ENCODE data around the gene QRICH2. TPM values are rescaled to one million over a fixed set of nuclear protein-coding genes. Genes with fewer than 3 reads are reported as not detected.

The QRICH2 gene
- total and polyA plus RNA-seq, 2 of the 4 experiments (the other 2 are of a cell fraction), result 4.3 to 4.8 TPM

DNA sequence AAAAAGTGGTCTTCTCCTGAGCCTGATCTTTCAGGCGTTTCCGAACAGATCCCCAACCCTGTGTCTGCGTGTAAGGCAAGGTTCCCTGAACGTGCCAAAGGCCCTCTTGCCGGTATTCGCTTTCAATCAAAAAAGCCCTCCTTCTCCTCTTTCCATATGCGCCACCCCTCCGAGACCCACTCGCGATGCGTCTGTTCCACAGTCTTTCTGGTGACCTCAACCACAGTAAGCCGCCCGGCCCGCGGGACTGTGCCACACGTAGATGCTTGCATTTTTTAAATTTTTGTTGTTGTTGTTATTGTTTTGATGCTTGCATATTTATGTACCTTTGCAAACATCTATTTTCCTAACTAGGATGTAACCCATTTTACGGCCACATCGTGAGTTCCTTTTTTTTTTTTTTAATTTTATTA lies 46.2 kb upstream of the QRICH2 start:
- H4K91ac ChIP-seq (ENCODE audit: insufficient read depth, low read depth, low read length), result peak overlapping the region; percentile 69; the same call in 1 of the 2 replicates
- intact Hi-C loops (cut with micrococcal nuclease) (loop anchor here (1.0 kb wide), 1 partner anchor 31 kb away; no protein-coding TSS in a partner anchor), dilution Hi-C loops (cut with HindIII; ENCODE audit: low sequenced_read_pairs, unreplicated experiment) (no loop called here), in situ Hi-C loops (cut with MboI; ENCODE audit: low sequenced_read_pairs) (no loop called here)
- H3K23ac ChIP-seq (ENCODE audit: low read depth, low read length), result peak overlapping the region; percentile 61; the same call in 1 of the 2 replicates
- no peaks in the 10 kb centered on the region for H3K27me3 ChIP-seq (ENCODE audit: control insufficient read depth, insufficient read depth, low read length)
- peak overlapping the region; percentile 94 for H3K4me2 ChIP-seq (ENCODE audit: low read depth, low read length)
- TF ChIP-seq RAD21 (IDR thresholded peaks at IDR 0.05; ENCODE audit: low read length) (no peak), MXI1 (IDR thresholded peaks at IDR 0.05; ENCODE audit: borderline replicate concordance, low read depth, low read length) (no peak), NFE2L2 (IDR thresholded peaks at IDR 0.05; ENCODE audit: low read depth, low read length) (no peak), SMC3 (IDR thresholded peaks at IDR 0.05; ENCODE audit: low read depth, low read length) (no peak), RCOR1 (IDR thresholded peaks at IDR 0.05; ENCODE audit: insufficient replicate concordance, low read length) (no peak), MAFK (IDR thresholded peaks at IDR 0.05; ENCODE audit: low read depth, low read length) (no peak)
- H4K5ac ChIP-seq (ENCODE audit: low read depth, low read length), result no peak overlapping the region; the same call in 1 of the 2 replicates
- no peak overlapping the region for H2BK20ac ChIP-seq (ENCODE audit: low read depth, low read length)
- H3K79me1 ChIP-seq (ENCODE audit: low read depth in 1 of 2, low read length in 2 of 2), result peaks cover 4 to 31% of the 10 kb centered on the region in 2 experiments; a peak in 3 of 4 replicates
- POLR2A ChIA-PET (ENCODE audit: unreplicated experiment), result no interaction called here
- DNase-seq (no peak), ATAC-seq (ENCODE audit: low read depth) (no peak)
- H2BK15ac ChIP-seq (ENCODE audit: low read depth, low read length), result peak overlapping the region; percentile 59; the same call in 1 of the 3 replicates
- CTCF ChIA-PET, result interaction anchor here (0.6 to 1.5 kb wide), 3 partner anchors 15 to 39 kb away, joined by 3 to 4 read pairs (median 3); no protein-coding TSS in a partner anchor
- peak overlapping the region; percentile 66 for H3K9ac ChIP-seq (ENCODE audit: low read depth, low read length)
- 0% methylated on average over 1 of the region's 18 CpGs; no CpG with 5 or more reads in 1 of the 2 experiments for WGBS, 2 experiments (ENCODE audit: extremely low coverage in 2 of 2, insufficient read length in 1 of 2)
- peak overlapping the region; percentile 99 for H2AFZ ChIP-seq (replicated peaks; ENCODE audit: low read length, poor library complexity)
- H3K4me3 ChIP-seq (ENCODE audit: insufficient read depth, low read depth, low read length), result peak overlapping the region; percentile 85
- H2AK5ac ChIP-seq (ENCODE audit: low read depth, low read length), result no peak overlapping the region
- H3K56ac ChIP-seq (ENCODE audit: extremely low read depth, insufficient read depth, low read length), result peak overlapping the region; percentile 40
- peak overlapping the region; percentile 29 for H2BK5ac ChIP-seq (ENCODE audit: low read depth, low read length, poor library complexity, severe bottlenecking)
- peak overlapping the region; percentile 87 to 93 for H4K8ac ChIP-seq (ENCODE audit: low read depth in 2 of 2, low read length in 2 of 2)
- H4K20me1 ChIP-seq (ENCODE audit: insufficient read depth, low read length), result peaks cover 4% of the 10 kb centered on the region; the same call in 1 of the 2 replicates
- H3K4me1 ChIP-seq (ENCODE audit: control insufficient read depth, insufficient read depth, low read length), result peaks cover 4% of the 10 kb centered on the region; the same call in 1 of the 2 replicates
- no peaks in the 10 kb centered on the region for H3K9me1 ChIP-seq (ENCODE audit: insufficient read depth, low read length)
- no peaks in the 10 kb centered on the region for H3K9me3 ChIP-seq (ENCODE audit: control insufficient read depth, insufficient read depth, low read length)
- H2AK9ac ChIP-seq (replicated peaks; ENCODE audit: low read depth, low read length, poor library complexity), result peak overlapping the region; percentile 99
- H3K4ac ChIP-seq (ENCODE audit: low read depth, low read length), result peak overlapping the region; percentile 59
- peak overlapping the region; percentile 17; the same call in 1 of the 2 replicates for H2BK120ac ChIP-seq (ENCODE audit: low read depth, low read length)
- peak overlapping the region; percentile 60 for H3K27ac ChIP-seq (ENCODE audit: insufficient read depth, low read length)
- no TSS peak for BruUV-seq (replicated peaks)
- no peaks in the 10 kb centered on the region for H3K36me3 ChIP-seq (ENCODE audit: control insufficient read depth, insufficient read depth, low read length)
- H3K18ac ChIP-seq (ENCODE audit: low read depth, low read length), result 0 out of 2 replicates have a peak overlapping the region, but pooled peaks have one; percentile 8
- peak overlapping the region; percentile 62 for H3K14ac ChIP-seq (replicated peaks; ENCODE audit: low read depth, low read length)
